GM21390 (cell line): ENCODE data around the gene ZNF322.

Experiments used
- ATAC-seq: cut with Tn5 transposase; IDR thresholded peaks from one replicate; pipeline ENCODE4 v1.9.1; 2021; ENCODE audit not compliant: unreplicated experiment

ZNF322 gene

GRCh38 chr6:26592649-26593048 lies 66.9 kb downstream of the ZNF322 start:
- ATAC-seq = no peak

- no peak for ATAC-seq
These were observed 70.6 kb downstream of the ZNF322 start for GRCh38 chr6:26588965-26589364.
